T-helper 2 cell treated with Interferon-gamma antibody and Interleukin-4, amounts not matched to agents 5 μg/mL and 100 μg/mL, for 36 hours (primary cell): Measurements from ENCODE around the gene MFSD2B.

ENCODE experiments used
- DNase-seq: peaks from one replicate; pipeline ENCODE4 v3.0.0; 2021; ENCODE audit warnings: low spot score
- H3K27ac Mint-ChIP-seq: one replicate; pipeline ENCODE4 v1.8.0; 2021; ENCODE audit warnings: mild to moderate bottlenecking, mixed read lengths
- H3K27me3 Mint-ChIP-seq: one replicate; pipeline ENCODE4 v1.8.0; 2021; ENCODE audit warnings: low read depth, mixed read lengths
- H3K36me3 Mint-ChIP-seq: one replicate; pipeline ENCODE4 v1.8.0; 2021; ENCODE audit warnings: low read depth, mixed read lengths
- H3K4me1 Mint-ChIP-seq: one replicate; pipeline ENCODE4 v1.8.0; 2021; ENCODE audit warnings: low read depth, mixed read lengths
- H3K4me3 Mint-ChIP-seq: one replicate; pipeline ENCODE4 v1.8.0; 2022; ENCODE audit warnings: mild to moderate bottlenecking, moderate library complexity, mixed read lengths
- H3K9me3 Mint-ChIP-seq: one replicate; pipeline ENCODE4 v1.8.0; 2021; ENCODE audit warnings: mixed read lengths

MFSD2B gene

GRCh38 chr2:24051833-24052232 is 41.9 kb downstream of the MFSD2B start:
- peaks cover 10% of the 10 kb centered on the region for H3K4me1 Mint-ChIP-seq
- no peak for DNase-seq
- peaks cover 7% of the 10 kb centered on the region for H3K27me3 Mint-ChIP-seq
- peaks cover 2% of the 10 kb centered on the region for H3K36me3 Mint-ChIP-seq
- no peaks in the 10 kb centered on the region for H3K9me3 Mint-ChIP-seq
- H3K4me3 Mint-ChIP-seq: no peak overlapping the region
- no peak overlapping the region for H3K27ac Mint-ChIP-seq

GRCh38 chr2:24052951-24053350 is 43.1 kb downstream of the MFSD2B start:
- no peak for DNase-seq
- H3K27ac Mint-ChIP-seq: no peak overlapping the region
- peaks cover 2% of the 10 kb centered on the region for H3K4me1 Mint-ChIP-seq
- peaks cover 7% of the 10 kb centered on the region for H3K27me3 Mint-ChIP-seq
- no peak overlapping the region for H3K4me3 Mint-ChIP-seq
- no peaks in the 10 kb centered on the region for H3K36me3 Mint-ChIP-seq
- no peaks in the 10 kb centered on the region for H3K9me3 Mint-ChIP-seq

DNA sequence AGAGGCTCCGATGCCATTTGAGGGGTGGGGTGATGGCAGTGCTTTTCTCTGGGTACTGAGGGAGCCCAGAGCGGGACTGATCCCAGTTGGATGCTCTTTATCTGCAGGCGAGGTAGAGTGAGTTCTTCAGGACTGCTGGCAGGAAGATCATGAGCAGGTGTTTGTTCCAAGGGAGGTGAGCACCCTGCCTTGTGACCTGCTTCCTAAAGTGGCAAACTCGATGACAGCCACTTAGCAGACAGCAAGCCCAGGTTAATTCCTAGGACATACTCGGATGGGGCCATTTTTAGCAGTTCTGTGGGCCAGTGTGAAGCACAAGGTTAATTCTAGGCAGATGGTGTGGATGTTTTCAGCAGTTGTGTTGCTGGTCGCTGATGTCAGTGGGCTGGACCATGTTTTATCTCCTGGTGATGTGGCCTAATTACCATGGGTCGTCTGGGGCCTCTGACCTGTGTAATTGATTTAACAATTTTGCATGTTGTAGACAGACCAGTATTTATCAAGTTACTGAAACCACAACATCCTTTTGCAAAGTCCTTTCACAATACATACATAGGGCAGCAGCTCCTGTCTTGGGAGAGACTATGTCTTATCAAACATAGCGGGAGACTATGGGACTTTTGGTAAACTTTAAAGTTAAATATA is 44.6 kb downstream of the MFSD2B start:
- DNase-seq: no peak

DNA sequence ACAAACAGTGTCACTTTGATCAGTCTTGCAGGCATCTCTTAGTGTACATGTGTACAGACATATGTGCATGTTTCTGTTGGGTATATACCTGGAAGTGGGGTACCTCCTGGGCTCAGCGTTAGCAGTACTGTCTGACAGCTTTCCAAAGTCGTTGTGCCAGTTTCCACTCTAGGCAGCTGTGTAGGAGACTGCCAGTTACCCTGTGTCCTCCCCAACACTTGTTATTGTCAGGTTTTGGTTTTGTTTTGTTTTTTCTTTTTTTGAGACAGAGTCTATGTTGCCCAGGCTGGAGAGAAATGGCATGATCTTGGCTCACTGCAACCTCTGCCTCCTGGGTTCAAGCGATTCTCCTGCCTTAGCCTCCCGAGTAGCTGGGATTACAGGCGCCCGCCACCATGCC is 45.9 kb downstream of the MFSD2B start:
- Mint-ChIP-seq H3K27ac (no peak overlapping the region), H3K27me3 (peaks cover 5% of the 10 kb centered on the region), H3K36me3 (no peaks in the 10 kb centered on the region), H3K4me1 (peaks cover 2% of the 10 kb centered on the region), H3K4me3 (no peak overlapping the region), H3K9me3 (no peaks in the 10 kb centered on the region)
- no peak for DNase-seq

More for the DNA sequence above, 44.6 kb downstream of the MFSD2B start:
- H3K4me3 Mint-ChIP-seq: no peak overlapping the region
- H3K27ac Mint-ChIP-seq: no peak overlapping the region
- H3K4me1 Mint-ChIP-seq: peaks cover 2% of the 10 kb centered on the region
- H3K27me3 Mint-ChIP-seq: peaks cover 5% of the 10 kb centered on the region
- no peaks in the 10 kb centered on the region for H3K36me3 Mint-ChIP-seq
- no peaks in the 10 kb centered on the region for H3K9me3 Mint-ChIP-seq

GRCh38 chr2:24058564-24059271 is 48.8 kb downstream of the MFSD2B start:
- Mint-ChIP-seq H3K9me3 (no peaks in the 10 kb centered on the region), H3K4me1 (peaks cover 2% of the 10 kb centered on the region), H3K27ac (no peak overlapping the region), H3K36me3 (no peaks in the 10 kb centered on the region), H3K4me3 (no peak overlapping the region), H3K27me3 (peaks cover 5% of the 10 kb centered on the region)
- DNase-seq: no peak

DNA sequence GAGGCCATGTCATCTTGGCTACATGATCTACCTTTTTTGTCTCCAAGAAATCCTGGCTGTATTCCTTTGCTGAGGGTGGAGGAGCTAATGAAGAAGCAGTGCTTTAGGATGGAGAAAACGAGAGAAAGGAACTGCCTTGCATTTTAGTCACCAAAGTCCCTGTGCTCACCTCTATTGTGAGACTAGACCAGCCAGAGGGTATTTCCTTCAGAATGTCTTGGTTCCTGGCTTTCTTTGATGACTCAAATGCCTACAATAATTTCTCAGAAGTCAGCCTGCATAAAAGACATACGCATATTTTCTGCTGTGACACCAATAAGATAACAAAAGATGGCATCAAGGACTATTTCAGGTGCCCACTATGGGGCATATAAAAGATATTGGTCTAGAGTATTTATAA is 55.5 kb downstream of the MFSD2B start:
- Mint-ChIP-seq H3K4me3 (no peak overlapping the region), H3K4me1 (peaks cover 2% of the 10 kb centered on the region), H3K27me3 (no peaks in the 10 kb centered on the region), H3K36me3 (peaks cover 13% of the 10 kb centered on the region), H3K27ac (no peak overlapping the region), H3K9me3 (no peaks in the 10 kb centered on the region)
- DNase-seq: no peak

GRCh38 chr2:24072259-24072658 is 62.4 kb downstream of the MFSD2B start:
- Mint-ChIP-seq H3K4me1 (peaks cover 24% of the 10 kb centered on the region), H3K27ac (no peak overlapping the region), H3K36me3 (peaks cover 15% of the 10 kb centered on the region), H3K4me3 (no peak overlapping the region), H3K27me3 (no peaks in the 10 kb centered on the region), H3K9me3 (no peaks in the 10 kb centered on the region)
- DNase-seq: no peak

GRCh38 chr2:24073816-24074215 is 63.9 kb downstream of the MFSD2B start:
- Mint-ChIP-seq H3K9me3 (no peaks in the 10 kb centered on the region), H3K36me3 (peaks cover 9% of the 10 kb centered on the region), H3K4me3 (peak overlapping the region; percentile 13), H3K27ac (no peak overlapping the region), H3K27me3 (no peaks in the 10 kb centered on the region), H3K4me1 (peaks cover 32% of the 10 kb centered on the region)
- DNase-seq: no peak

DNA sequence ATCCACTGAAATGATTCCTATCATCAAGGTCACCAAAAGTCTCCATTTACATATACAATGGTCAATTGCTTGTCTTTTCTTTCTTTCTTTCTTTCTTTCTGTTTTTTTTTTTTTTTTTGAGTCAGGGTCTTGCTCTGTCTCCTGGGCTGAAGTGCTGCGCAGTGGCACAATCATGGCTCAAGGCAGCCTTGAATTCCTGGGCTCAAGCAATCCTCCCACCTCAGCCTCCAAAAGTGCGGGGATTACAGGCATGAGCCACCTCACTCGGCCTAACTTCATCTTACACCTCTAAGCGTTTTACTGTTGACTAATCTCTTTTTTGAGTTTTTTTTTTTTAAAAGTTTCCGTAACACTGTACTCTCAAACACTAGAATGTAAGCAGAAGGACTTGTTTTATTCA is 65.4 kb downstream of the MFSD2B start:
- no peak for DNase-seq
- Mint-ChIP-seq H3K27me3 (no peaks in the 10 kb centered on the region), H3K36me3 (peaks cover 9% of the 10 kb centered on the region), H3K4me3 (peak overlapping the region; percentile 98), H3K4me1 (peaks cover 30% of the 10 kb centered on the region), H3K9me3 (no peaks in the 10 kb centered on the region), H3K27ac (peak overlapping the region; percentile 99)
